Measurements from ENCODE around the gene RHOF.

Gene RHOF

DNA sequence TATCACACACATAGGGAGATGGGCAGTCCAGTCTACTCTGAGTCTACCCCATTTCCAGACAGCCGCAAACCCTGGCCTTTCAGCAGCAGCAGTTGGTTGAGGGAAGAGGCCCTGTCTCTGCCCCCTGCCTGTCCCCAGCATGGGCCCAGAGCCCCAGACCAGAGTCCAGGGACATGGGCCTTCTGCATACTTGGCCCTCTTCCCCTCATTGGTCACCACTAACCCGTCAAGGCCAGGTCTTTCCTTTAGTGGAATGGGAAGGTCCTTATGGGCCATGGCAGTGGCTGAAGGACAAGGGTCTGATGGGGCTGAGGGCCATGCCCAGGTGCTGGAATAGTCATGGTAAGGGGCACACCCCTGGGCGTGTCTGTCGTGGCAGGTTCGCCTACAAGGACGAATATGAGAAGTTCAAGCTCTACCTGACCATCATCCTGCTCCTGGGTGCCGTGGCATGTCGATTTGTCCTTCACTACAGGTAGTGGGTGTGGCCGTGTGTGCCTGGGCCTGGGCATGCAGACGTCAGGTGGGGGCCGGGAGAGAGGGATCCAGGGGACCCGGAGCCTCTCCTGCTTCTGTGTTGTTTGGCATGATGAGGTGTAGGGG is 41.6 kb downstream of the RHOF start:
- no peak for ATAC-seq
- TF ChIP-seq BACH2 (CRISPR knock-in tag; IDR thresholded peaks at IDR 0.05; ENCODE audit: borderline replicate concordance) (no peak), ESRRG (CRISPR knock-in tag; IDR thresholded peaks at IDR 0.05) (no peak), ARNTL (CRISPR knock-in tag; IDR thresholded peaks at IDR 0.05; ENCODE audit: borderline replicate concordance, low read depth) (no peak), RARB (CRISPR knock-in tag; IDR thresholded peaks at IDR 0.05) (no peak), TOX (CRISPR knock-in tag; IDR thresholded peaks at IDR 0.05; ENCODE audit: borderline replicate concordance) (no peak), ZC3H10 (CRISPR knock-in tag; IDR thresholded peaks at IDR 0.05) (no peak), TCF4 (CRISPR knock-in tag; IDR thresholded peaks at IDR 0.05; ENCODE audit: borderline replicate concordance) (no peak), CSDC2 (CRISPR knock-in tag; IDR thresholded peaks at IDR 0.05) (no peak), ZNF565 (CRISPR knock-in tag; conservative IDR thresholded peaks at IDR 0.05; ENCODE audit: low read depth) (no peak), OSR1 (CRISPR knock-in tag; IDR thresholded peaks at IDR 0.05) (no peak), SNAI2 (CRISPR knock-in tag; IDR thresholded peaks at IDR 0.05) (no peak), ISL1 (CRISPR knock-in tag; IDR thresholded peaks at IDR 0.05) (no peak), CREB5 (CRISPR knock-in tag; IDR thresholded peaks at IDR 0.05; ENCODE audit: low read depth) (no peak), ZFP3 (CRISPR knock-in tag; IDR thresholded peaks at IDR 0.05) (no peak), CSRNP3 (CRISPR knock-in tag; IDR thresholded peaks at IDR 0.05) (no peak)

- TF ChIP-seq ISL1 (CRISPR knock-in tag; IDR thresholded peaks at IDR 0.05): no peak
- TF ChIP-seq CREB5 (CRISPR knock-in tag; IDR thresholded peaks at IDR 0.05; ENCODE audit: low read depth): no peak
- no peak for TF ChIP-seq TCF4 (CRISPR knock-in tag; IDR thresholded peaks at IDR 0.05; ENCODE audit: borderline replicate concordance)
- no peak for TF ChIP-seq ZNF70 (CRISPR knock-in tag; IDR thresholded peaks at IDR 0.05)
- no peak for TF ChIP-seq ARNTL (CRISPR knock-in tag; IDR thresholded peaks at IDR 0.05; ENCODE audit: borderline replicate concordance, low read depth)
- no peak for TF ChIP-seq ZNF8 (CRISPR knock-in tag; IDR thresholded peaks at IDR 0.05)
- TF ChIP-seq OSR1 (CRISPR knock-in tag; IDR thresholded peaks at IDR 0.05): no peak
- TF ChIP-seq ZFP3 (CRISPR knock-in tag; IDR thresholded peaks at IDR 0.05): no peak
- TF ChIP-seq PPARA (CRISPR knock-in tag; IDR thresholded peaks at IDR 0.05; ENCODE audit: borderline replicate concordance): no peak
- TF ChIP-seq, protein P1, sequence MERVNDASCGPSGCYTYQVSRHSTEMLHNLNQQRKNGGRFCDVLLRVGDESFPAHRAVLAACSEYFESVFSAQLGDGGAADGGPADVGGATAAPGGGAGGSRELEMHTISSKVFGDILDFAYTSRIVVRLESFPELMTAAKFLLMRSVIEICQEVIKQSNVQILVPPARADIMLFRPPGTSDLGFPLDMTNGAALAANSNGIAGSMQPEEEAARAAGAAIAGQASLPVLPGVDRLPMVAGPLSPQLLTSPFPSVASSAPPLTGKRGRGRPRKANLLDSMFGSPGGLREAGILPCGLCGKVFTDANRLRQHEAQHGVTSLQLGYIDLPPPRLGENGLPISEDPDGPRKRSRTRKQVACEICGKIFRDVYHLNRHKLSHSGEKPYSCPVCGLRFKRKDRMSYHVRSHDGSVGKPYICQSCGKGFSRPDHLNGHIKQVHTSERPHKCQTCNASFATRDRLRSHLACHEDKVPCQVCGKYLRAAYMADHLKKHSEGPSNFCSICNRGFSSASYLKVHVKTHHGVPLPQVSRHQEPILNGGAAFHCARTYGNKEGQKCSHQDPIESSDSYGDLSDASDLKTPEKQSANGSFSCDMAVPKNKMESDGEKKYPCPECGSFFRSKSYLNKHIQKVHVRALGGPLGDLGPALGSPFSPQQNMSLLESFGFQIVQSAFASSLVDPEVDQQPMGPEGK (CRISPR knock-in tag; IDR thresholded peaks at IDR 0.05; ENCODE audit: borderline replicate concordance): no peak
- TF ChIP-seq TOX (CRISPR knock-in tag; IDR thresholded peaks at IDR 0.05; ENCODE audit: borderline replicate concordance): no peak
- ATAC-seq: no peak
Measured at GRCh38 chr12:121751034-121751433, 42.5 kb downstream of the RHOF start.

GRCh38 chr12:121750507-121750955 is 43.0 kb downstream of the RHOF start:
- ATAC-seq: no peak
- TF ChIP-seq ESRRG (CRISPR knock-in tag; IDR thresholded peaks at IDR 0.05) (no peak), OSR1 (CRISPR knock-in tag; IDR thresholded peaks at IDR 0.05) (no peak), RARB (CRISPR knock-in tag; IDR thresholded peaks at IDR 0.05) (no peak), TSHZ2 (CRISPR knock-in tag; IDR thresholded peaks at IDR 0.05) (no peak), TOX (CRISPR knock-in tag; IDR thresholded peaks at IDR 0.05; ENCODE audit: borderline replicate concordance) (no peak), BACH2 (CRISPR knock-in tag; IDR thresholded peaks at IDR 0.05; ENCODE audit: borderline replicate concordance) (no peak), ZNF565 (CRISPR knock-in tag; conservative IDR thresholded peaks at IDR 0.05; ENCODE audit: low read depth) (no peak)
- TF ChIP-seq, protein P2, sequence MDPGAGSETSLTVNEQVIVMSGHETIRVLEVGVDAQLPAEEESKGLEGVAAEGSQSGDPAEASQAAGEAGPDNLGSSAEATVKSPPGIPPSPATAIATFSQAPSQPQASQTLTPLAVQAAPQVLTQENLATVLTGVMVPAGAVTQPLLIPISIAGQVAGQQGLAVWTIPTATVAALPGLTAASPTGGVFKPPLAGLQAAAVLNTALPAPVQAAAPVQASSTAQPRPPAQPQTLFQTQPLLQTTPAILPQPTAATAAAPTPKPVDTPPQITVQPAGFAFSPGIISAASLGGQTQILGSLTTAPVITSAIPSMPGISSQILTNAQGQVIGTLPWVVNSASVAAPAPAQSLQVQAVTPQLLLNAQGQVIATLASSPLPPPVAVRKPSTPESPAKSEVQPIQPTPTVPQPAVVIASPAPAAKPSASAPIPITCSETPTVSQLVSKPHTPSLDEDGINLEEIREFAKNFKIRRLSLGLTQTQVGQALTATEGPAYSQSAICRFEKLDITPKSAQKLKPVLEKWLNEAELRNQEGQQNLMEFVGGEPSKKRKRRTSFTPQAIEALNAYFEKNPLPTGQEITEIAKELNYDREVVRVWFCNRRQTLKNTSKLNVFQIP (CRISPR knock-in tag; IDR thresholded peaks at IDR 0.05; ENCODE audit: borderline replicate concordance, low read depth): no peak

Measured in SK-N-SH treated with all-trans-retinoic acid at 6 μM for 48 hours (cell line).